Skeletal muscle satellite cell (primary cell): ENCODE data around the gene ARHGAP33.

Experiments used
- H3K27me3 ChIP-seq: 2 replicates; pipeline ENCODE4 v1.7.0; 2013; ENCODE audit warnings: low read length; ENCODE audit not compliant: control insufficient read depth, insufficient read depth
- H3K36me3 ChIP-seq: 2 replicates; pipeline ENCODE4 v1.7.0; 2013; ENCODE audit warnings: mild to moderate bottlenecking, control low read depth, low read length; ENCODE audit not compliant: insufficient read depth
- H3K4me1 ChIP-seq: 2 replicates; pipeline ENCODE4 v1.7.0; 2013; ENCODE audit warnings: low read length; ENCODE audit not compliant: control insufficient read depth, insufficient read depth
- H3K4me2 ChIP-seq: 2 replicates; pipeline ENCODE4 v1.7.0; 2013; ENCODE audit warnings: mild to moderate bottlenecking, low read length
- H3K4me3 ChIP-seq: 2 replicates; pipeline ENCODE4 v1.7.0; 2013; ENCODE audit warnings: low read length
- H3K9ac ChIP-seq: 2 replicates; pipeline ENCODE4 v1.7.0; 2013; ENCODE audit warnings: mild to moderate bottlenecking, low read depth, low read length, moderate library complexity
- H3K9me3 ChIP-seq: replicated peaks from 2 replicates; pipeline ENCODE4 v1.7.0; 2013; ENCODE audit warnings: mild to moderate bottlenecking, control low read depth, low read length

Gene ARHGAP33

GRCh38 chr19:35796645-35797542, 21.5 kb downstream of the ARHGAP33 start:
- Histone ChIP-seq H3K27me3 (peaks cover 31% of the 10 kb centered on the region), H3K9ac (no peak overlapping the region), H3K9me3 (no peaks in the 10 kb centered on the region), H3K4me2 (no peak overlapping the region), H3K36me3 (no peaks in the 10 kb centered on the region), H3K4me3 (no peak overlapping the region), H3K4me1 (peaks cover 4% of the 10 kb centered on the region)

GRCh38 chr19:35797663-35798062, 22.3 kb downstream of the ARHGAP33 start:
- no peaks in the 10 kb centered on the region for H3K9me3 ChIP-seq
- H3K4me3 ChIP-seq: no peak overlapping the region
- H3K4me1 ChIP-seq: peaks cover 4% of the 10 kb centered on the region
- peaks cover 32% of the 10 kb centered on the region for H3K27me3 ChIP-seq
- no peak overlapping the region for H3K9ac ChIP-seq
- no peaks in the 10 kb centered on the region for H3K36me3 ChIP-seq
- H3K4me2 ChIP-seq: no peak overlapping the region

- no peak overlapping the region for H3K4me3 ChIP-seq
- no peaks in the 10 kb centered on the region for H3K9me3 ChIP-seq
- no peak overlapping the region for H3K9ac ChIP-seq
- no peaks in the 10 kb centered on the region for H3K36me3 ChIP-seq
- H3K4me1 ChIP-seq: no peaks in the 10 kb centered on the region
- H3K4me2 ChIP-seq: no peak overlapping the region
- H3K27me3 ChIP-seq: peaks cover 41% of the 10 kb centered on the region
Measured at GRCh38 chr19:35801828-35802227, 26.5 kb downstream of the ARHGAP33 start.

GRCh38 chr19:35805526-35806102, 30.2 kb downstream of the ARHGAP33 start:
- peaks cover 34% of the 10 kb centered on the region for H3K27me3 ChIP-seq

GRCh38 chr19:35806597-35806996, 31.2 kb downstream of the ARHGAP33 start:
- H3K4me2 ChIP-seq: no peak overlapping the region
- H3K4me3 ChIP-seq: no peak overlapping the region
- no peak overlapping the region for H3K9ac ChIP-seq
- no peaks in the 10 kb centered on the region for H3K9me3 ChIP-seq
- peaks cover 34% of the 10 kb centered on the region for H3K27me3 ChIP-seq
- no peaks in the 10 kb centered on the region for H3K36me3 ChIP-seq
- no peaks in the 10 kb centered on the region for H3K4me1 ChIP-seq

More at GRCh38 chr19:35805526-35806102, 30.2 kb downstream of the ARHGAP33 start:
- H3K9me3 ChIP-seq: no peaks in the 10 kb centered on the region
- H3K4me1 ChIP-seq: no peaks in the 10 kb centered on the region
- H3K4me3 ChIP-seq: no peak overlapping the region
- no peak overlapping the region for H3K9ac ChIP-seq
- no peaks in the 10 kb centered on the region for H3K36me3 ChIP-seq
- H3K4me2 ChIP-seq: no peak overlapping the region

- H3K27me3 ChIP-seq: peaks cover 41% of the 10 kb centered on the region
- H3K4me1 ChIP-seq: no peaks in the 10 kb centered on the region
- H3K4me2 ChIP-seq: no peak overlapping the region
- H3K4me3 ChIP-seq: no peak overlapping the region
- no peak overlapping the region for H3K9ac ChIP-seq
- no peaks in the 10 kb centered on the region for H3K9me3 ChIP-seq
- no peaks in the 10 kb centered on the region for H3K36me3 ChIP-seq
Measured at GRCh38 chr19:35807633-35808032, 32.3 kb downstream of the ARHGAP33 start.

- Histone ChIP-seq H3K4me1 (no peaks in the 10 kb centered on the region), H3K9me3 (no peaks in the 10 kb centered on the region), H3K9ac (no peak overlapping the region), H3K4me3 (no peak overlapping the region), H3K36me3 (no peaks in the 10 kb centered on the region), H3K4me2 (no peak overlapping the region), H3K27me3 (peaks cover 27% of the 10 kb centered on the region)
Measured at GRCh38 chr19:35811317-35812219, 36.2 kb downstream of the ARHGAP33 start.

GRCh38 chr19:35812220-35813042, 37.1 kb downstream of the ARHGAP33 start, which contains the start of gene PRODH2:
TSS of gene PRODH2 (minus strand) at chr19:35812845. CDS start at chr19:35812805, 40 bp downstream.
- no peak within 1 kb of the TSS for H3K9ac ChIP-seq
- no peak within 1 kb of the TSS for H3K4me2 ChIP-seq
- H3K27me3 ChIP-seq: peaks cover 28% of the 10 kb centered on the region
- H3K36me3 ChIP-seq: no peaks in the 10 kb centered on the region
- no peaks in the 10 kb centered on the region for H3K9me3 ChIP-seq
- no peaks in the 10 kb centered on the region for H3K4me1 ChIP-seq
- H3K4me3 ChIP-seq: no peak within 1 kb of the TSS

GRCh38 chr19:35813043-35813890, 37.9 kb downstream of the ARHGAP33 start:
- no peak overlapping the region for H3K4me2 ChIP-seq
- peaks cover 25% of the 10 kb centered on the region for H3K27me3 ChIP-seq
- H3K9me3 ChIP-seq: no peaks in the 10 kb centered on the region
- H3K4me3 ChIP-seq: no peak overlapping the region
- no peaks in the 10 kb centered on the region for H3K4me1 ChIP-seq
- no peaks in the 10 kb centered on the region for H3K36me3 ChIP-seq
- H3K9ac ChIP-seq: no peak overlapping the region

GRCh38 chr19:35816262-35816661, 40.9 kb downstream of the ARHGAP33 start:
- Histone ChIP-seq H3K9me3 (no peaks in the 10 kb centered on the region), H3K4me3 (no peak overlapping the region), H3K4me1 (no peaks in the 10 kb centered on the region), H3K9ac (no peak overlapping the region), H3K4me2 (no peak overlapping the region), H3K36me3 (no peaks in the 10 kb centered on the region), H3K27me3 (peaks cover 33% of the 10 kb centered on the region)
